ENCODE results near the gene ITM2B.

ITM2B gene

GRCh38 chr13:48303359-48304142 is 70.5 kb downstream of the ITM2B start, which contains the start of gene RB1:
Gene RB1 (plus strand): TSS chr13:48303751. CDS start chr13:48303913, 162 bp downstream.
- Histone ChIP-seq H2BK5ac (ENCODE audit: low read length) (peak within 1 kb of the TSS; percentile 74), H3K9ac (ENCODE audit: low read length) (peak within 1 kb of the TSS; percentile 94), H3K36me3 (ENCODE audit: control insufficient read depth, insufficient read depth, low read length) (no peaks in the 10 kb centered on the region), H3K18ac (ENCODE audit: low read length) (peak within 1 kb of the TSS; percentile 92), H3K79me1 (ENCODE audit: low read length) (peaks cover 2% of the 10 kb centered on the region), H3K4me2 (ENCODE audit: low read length) (peak within 1 kb of the TSS; percentile 98), H3K79me2 (ENCODE audit: control insufficient read depth, insufficient read depth, low read length) (peaks cover 4% of the 10 kb centered on the region), H2BK120ac (ENCODE audit: low read depth, low read length) (peak within 1 kb of the TSS; percentile 46), H3K4ac (ENCODE audit: low read depth, low read length) (peak within 1 kb of the TSS; percentile 64), H2BK15ac (replicated peaks; ENCODE audit: low read depth) (no peak within 1 kb of the TSS), H3K23ac (ENCODE audit: low read length) (no peak within 1 kb of the TSS), H2AK5ac (ENCODE audit: low read length) (no peak within 1 kb of the TSS), H3K27me3 (ENCODE audit: insufficient read depth, low read length, poor library complexity) (no peaks in the 10 kb centered on the region), H3K56ac (ENCODE audit: low read length) (peak within 1 kb of the TSS; percentile 91), H4K5ac (ENCODE audit: low read length) (no peak within 1 kb of the TSS), H3K4me1 (ENCODE audit: control insufficient read depth, low read depth, low read length) (no peaks in the 10 kb centered on the region), H4K8ac (ENCODE audit: low read depth, low read length) (peak within 1 kb of the TSS; percentile 7), H3K27ac (ENCODE audit: low read depth, low read length) (peak within 1 kb of the TSS; percentile 92), H3K4me3 (ENCODE audit: low read length) (peak within 1 kb of the TSS; percentile 82)
- DNase-seq, result peak; percentile 82
- WGBS (ENCODE audit: extremely low coverage, insufficient coverage, low lambda C conversion rate), result no CpG with 5 or more reads among the region's 96 CpGs

GRCh38 chr13:48304143-48304876 is 71.3 kb downstream of the ITM2B start:
- Histone ChIP-seq H3K4me2 (ENCODE audit: low read length) (peak overlapping the region; percentile 89), H3K4me3 (ENCODE audit: low read length) (peak overlapping the region; percentile 82), H3K79me2 (ENCODE audit: control insufficient read depth, insufficient read depth, low read length) (peaks cover 4% of the 10 kb centered on the region), H3K79me1 (ENCODE audit: low read length) (peaks cover 2% of the 10 kb centered on the region), H3K9ac (ENCODE audit: low read length) (peak overlapping the region; percentile 94), H4K5ac (ENCODE audit: low read length) (no peak overlapping the region), H3K27me3 (ENCODE audit: insufficient read depth, low read length, poor library complexity) (no peaks in the 10 kb centered on the region), H2BK120ac (ENCODE audit: low read depth, low read length) (no peak overlapping the region), H2AK5ac (ENCODE audit: low read length) (no peak overlapping the region), H3K4me1 (ENCODE audit: control insufficient read depth, low read depth, low read length) (no peaks in the 10 kb centered on the region), H3K36me3 (ENCODE audit: control insufficient read depth, insufficient read depth, low read length) (no peaks in the 10 kb centered on the region), H4K8ac (ENCODE audit: low read depth, low read length) (no peak overlapping the region), H3K18ac (ENCODE audit: low read length) (no peak overlapping the region), H3K23ac (ENCODE audit: low read length) (no peak overlapping the region), H3K4ac (ENCODE audit: low read depth, low read length) (peak overlapping the region; percentile 60), H3K56ac (ENCODE audit: low read length) (peak overlapping the region; percentile 91), H2BK15ac (replicated peaks; ENCODE audit: low read depth) (no peak overlapping the region), H3K27ac (ENCODE audit: low read depth, low read length) (peak overlapping the region; percentile 92), H2BK5ac (ENCODE audit: low read length) (no peak overlapping the region)
- no CpG with 5 or more reads among the region's 36 CpGs for WGBS (ENCODE audit: extremely low coverage, insufficient coverage, low lambda C conversion rate)
- no peak for DNase-seq

DNA sequence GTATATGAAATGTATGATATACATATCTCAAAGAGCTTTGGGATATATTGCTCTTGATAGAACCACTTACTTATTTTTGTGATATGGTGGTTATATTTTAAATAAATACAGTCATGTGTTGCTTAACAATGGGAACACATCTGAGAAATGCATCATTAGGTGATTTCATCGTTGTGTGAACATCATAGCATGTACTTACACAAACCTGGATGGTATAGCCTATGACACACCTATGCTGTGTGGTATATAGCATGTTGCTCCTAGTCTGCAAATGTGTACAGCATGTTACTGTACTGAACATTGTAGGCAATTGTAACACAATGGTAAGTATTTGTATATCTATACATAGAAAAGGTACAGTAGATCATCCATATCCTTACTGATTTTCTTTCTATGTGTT is 78.2 kb downstream of the ITM2B start:
- no peaks in the 10 kb centered on the region for H3K27me3 ChIP-seq (ENCODE audit: insufficient read depth, low read length, poor library complexity)
- H2BK5ac ChIP-seq (ENCODE audit: low read length), result no peak overlapping the region
- no peaks in the 10 kb centered on the region for H3K4me1 ChIP-seq (ENCODE audit: control insufficient read depth, low read depth, low read length)
- H2BK15ac ChIP-seq (replicated peaks; ENCODE audit: low read depth), result no peak overlapping the region
- no peak overlapping the region for H3K56ac ChIP-seq (ENCODE audit: low read length)
- H3K27ac ChIP-seq (ENCODE audit: low read depth, low read length), result no peak overlapping the region
- no peak for DNase-seq
- H3K23ac ChIP-seq (ENCODE audit: low read length), result no peak overlapping the region
- no peak overlapping the region for H3K18ac ChIP-seq (ENCODE audit: low read length)
- no peak overlapping the region for H2AK5ac ChIP-seq (ENCODE audit: low read length)
- no peaks in the 10 kb centered on the region for H3K36me3 ChIP-seq (ENCODE audit: control insufficient read depth, insufficient read depth, low read length)
- H3K79me1 ChIP-seq (ENCODE audit: low read length), result no peaks in the 10 kb centered on the region
- H2BK120ac ChIP-seq (ENCODE audit: low read depth, low read length), result no peak overlapping the region
- no peak overlapping the region for H3K4me3 ChIP-seq (ENCODE audit: low read length)
- no peak overlapping the region for H3K4ac ChIP-seq (ENCODE audit: low read depth, low read length)
- H4K8ac ChIP-seq (ENCODE audit: low read depth, low read length), result no peak overlapping the region
- H3K4me2 ChIP-seq (ENCODE audit: low read length), result no peak overlapping the region
- H3K9ac ChIP-seq (ENCODE audit: low read length), result no peak overlapping the region
- WGBS (ENCODE audit: extremely low coverage, insufficient coverage, low lambda C conversion rate), result no CpG with 5 or more reads among the region's 1 CpG
- no peak overlapping the region for H4K5ac ChIP-seq (ENCODE audit: low read length)
- no peaks in the 10 kb centered on the region for H3K79me2 ChIP-seq (ENCODE audit: control insufficient read depth, insufficient read depth, low read length)

- H2BK120ac ChIP-seq (ENCODE audit: low read depth, low read length), result no peak overlapping the region
- DNase-seq, result no peak
- WGBS (ENCODE audit: extremely low coverage, insufficient coverage, low lambda C conversion rate), result no CpG with 5 or more reads among the region's 17 CpGs
These were observed 83.1 kb downstream of the ITM2B start for GRCh38 chr13:48315969-48316650.

GRCh38 chr13:48316826-48317510 is 84.0 kb downstream of the ITM2B start:
- Histone ChIP-seq H3K4ac (ENCODE audit: low read depth, low read length) (no peak overlapping the region), H3K4me1 (ENCODE audit: control insufficient read depth, low read depth, low read length) (no peaks in the 10 kb centered on the region), H3K36me3 (ENCODE audit: control insufficient read depth, insufficient read depth, low read length) (no peaks in the 10 kb centered on the region), H3K56ac (ENCODE audit: low read length) (no peak overlapping the region), H4K5ac (ENCODE audit: low read length) (no peak overlapping the region), H3K18ac (ENCODE audit: low read length) (no peak overlapping the region), H3K27me3 (ENCODE audit: insufficient read depth, low read length, poor library complexity) (no peaks in the 10 kb centered on the region), H3K9ac (ENCODE audit: low read length) (no peak overlapping the region), H3K23ac (ENCODE audit: low read length) (no peak overlapping the region), H4K8ac (ENCODE audit: low read depth, low read length) (no peak overlapping the region), H2BK5ac (ENCODE audit: low read length) (no peak overlapping the region), H3K79me2 (ENCODE audit: control insufficient read depth, insufficient read depth, low read length) (no peaks in the 10 kb centered on the region), H3K27ac (ENCODE audit: low read depth, low read length) (no peak overlapping the region), H3K79me1 (ENCODE audit: low read length) (no peaks in the 10 kb centered on the region), H2BK15ac (replicated peaks; ENCODE audit: low read depth) (no peak overlapping the region), H3K4me3 (ENCODE audit: low read length) (no peak overlapping the region), H3K4me2 (ENCODE audit: low read length) (no peak overlapping the region), H2BK120ac (ENCODE audit: low read depth, low read length) (no peak overlapping the region), H2AK5ac (ENCODE audit: low read length) (no peak overlapping the region)
- no peak for DNase-seq
- WGBS (ENCODE audit: extremely low coverage, insufficient coverage, low lambda C conversion rate), result no CpG with 5 or more reads among the region's 43 CpGs

More at GRCh38 chr13:48315969-48316650, 83.1 kb downstream of the ITM2B start:
- Histone ChIP-seq H4K8ac (ENCODE audit: low read depth, low read length) (no peak overlapping the region), H3K27me3 (ENCODE audit: insufficient read depth, low read length, poor library complexity) (no peaks in the 10 kb centered on the region), H3K79me2 (ENCODE audit: control insufficient read depth, insufficient read depth, low read length) (no peaks in the 10 kb centered on the region), H4K5ac (ENCODE audit: low read length) (no peak overlapping the region), H3K9ac (ENCODE audit: low read length) (no peak overlapping the region), H3K4ac (ENCODE audit: low read depth, low read length) (no peak overlapping the region), H3K27ac (ENCODE audit: low read depth, low read length) (no peak overlapping the region), H3K4me2 (ENCODE audit: low read length) (no peak overlapping the region), H3K18ac (ENCODE audit: low read length) (no peak overlapping the region), H3K23ac (ENCODE audit: low read length) (no peak overlapping the region), H3K4me1 (ENCODE audit: control insufficient read depth, low read depth, low read length) (no peaks in the 10 kb centered on the region), H2BK5ac (ENCODE audit: low read length) (no peak overlapping the region), H3K36me3 (ENCODE audit: control insufficient read depth, insufficient read depth, low read length) (no peaks in the 10 kb centered on the region), H2AK5ac (ENCODE audit: low read length) (no peak overlapping the region), H3K79me1 (ENCODE audit: low read length) (no peaks in the 10 kb centered on the region), H3K56ac (ENCODE audit: low read length) (no peak overlapping the region), H3K4me3 (ENCODE audit: low read length) (no peak overlapping the region), H2BK15ac (replicated peaks; ENCODE audit: low read depth) (no peak overlapping the region)
